HUES6 (cell line): ENCODE data around the gene BMP5.

ENCODE experiments used
- H3K27ac ChIP-seq: 2 replicates; pipeline ENCODE4 v1.7.0; 2013; ENCODE audit warnings: low read depth, mild to moderate bottlenecking, low read length, inconsistent platforms
- H3K27me3 ChIP-seq: 2 replicates; pipeline ENCODE4 v1.6.1; 2013; ENCODE audit warnings: low read length; ENCODE audit not compliant: control insufficient read depth, insufficient read depth
- H3K36me3 ChIP-seq: 2 replicates; pipeline ENCODE4 v1.6.1; 2013; ENCODE audit warnings: low read length; ENCODE audit not compliant: control insufficient read depth, insufficient read depth
- H3K4me1 ChIP-seq: 2 replicates; pipeline ENCODE4 v1.6.1; 2013; ENCODE audit warnings: low read length; ENCODE audit not compliant: control insufficient read depth, insufficient read depth
- H3K4me3 ChIP-seq: 2 replicates; pipeline ENCODE4 v1.5.1; 2013; ENCODE audit warnings: low read depth, low read length
- H3K9ac ChIP-seq: one replicate; pipeline ENCODE4 v1.6.1; 2013; ENCODE audit warnings: mild to moderate bottlenecking, low read length
- H3K9me3 ChIP-seq: 2 replicates; pipeline ENCODE4 v1.6.1; 2013; ENCODE audit warnings: low read depth, low read length; ENCODE audit not compliant: control insufficient read depth, insufficient read depth

BMP5 gene

GRCh38 chr6:55833284-55833683 lies 42.1 kb downstream of the BMP5 start:
- no peaks in the 10 kb centered on the region for H3K27me3 ChIP-seq
- no peak overlapping the region for H3K27ac ChIP-seq
- no peaks in the 10 kb centered on the region for H3K9me3 ChIP-seq
- no peak overlapping the region for H3K9ac ChIP-seq
- H3K4me1 ChIP-seq: no peaks in the 10 kb centered on the region
- H3K4me3 ChIP-seq: no peak overlapping the region
- no peaks in the 10 kb centered on the region for H3K36me3 ChIP-seq

- H3K27ac ChIP-seq: no peak overlapping the region
- no peak overlapping the region for H3K9ac ChIP-seq
- no peaks in the 10 kb centered on the region for H3K9me3 ChIP-seq
- H3K36me3 ChIP-seq: no peaks in the 10 kb centered on the region
- no peaks in the 10 kb centered on the region for H3K4me1 ChIP-seq
- H3K27me3 ChIP-seq: no peaks in the 10 kb centered on the region
- H3K4me3 ChIP-seq: no peak overlapping the region
Measured at GRCh38 chr6:55827818-55828522, 47.4 kb downstream of the BMP5 start.

- no peaks in the 10 kb centered on the region for H3K27me3 ChIP-seq
- H3K9ac ChIP-seq: no peak overlapping the region
- H3K36me3 ChIP-seq: no peaks in the 10 kb centered on the region
- H3K27ac ChIP-seq: no peak overlapping the region
- H3K9me3 ChIP-seq: no peaks in the 10 kb centered on the region
- no peak overlapping the region for H3K4me3 ChIP-seq
- no peaks in the 10 kb centered on the region for H3K4me1 ChIP-seq
Measured at GRCh38 chr6:55826941-55827340, 48.4 kb downstream of the BMP5 start.

- no peak overlapping the region for H3K9ac ChIP-seq
- no peak overlapping the region for H3K27ac ChIP-seq
- H3K4me1 ChIP-seq: no peaks in the 10 kb centered on the region
- no peaks in the 10 kb centered on the region for H3K27me3 ChIP-seq
- no peaks in the 10 kb centered on the region for H3K9me3 ChIP-seq
- H3K4me3 ChIP-seq: no peak overlapping the region
- no peaks in the 10 kb centered on the region for H3K36me3 ChIP-seq
Measured at GRCh38 chr6:55825402-55826051, 49.9 kb downstream of the BMP5 start.

DNA sequence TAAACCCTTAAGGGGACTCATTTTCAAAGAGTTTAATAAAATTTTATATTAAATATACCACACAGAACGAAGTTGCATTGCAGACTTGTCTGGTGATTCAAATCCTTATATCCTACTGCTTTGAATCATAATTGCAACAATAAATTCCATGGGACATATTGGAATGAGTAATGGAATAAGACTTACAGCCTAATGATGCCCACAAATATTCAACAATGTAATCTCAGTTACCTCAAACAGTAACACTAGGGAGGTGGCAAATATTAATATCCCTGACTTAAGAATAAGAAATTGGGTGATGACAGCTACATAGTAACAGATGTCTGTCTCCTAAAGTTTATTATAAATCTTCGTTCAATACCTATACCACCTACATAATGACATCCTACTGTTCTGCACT lies 52.6 kb downstream of the BMP5 start:
- no peak overlapping the region for H3K4me3 ChIP-seq
- H3K9me3 ChIP-seq: no peaks in the 10 kb centered on the region
- H3K27me3 ChIP-seq: no peaks in the 10 kb centered on the region
- no peaks in the 10 kb centered on the region for H3K36me3 ChIP-seq
- H3K9ac ChIP-seq: no peak overlapping the region
- no peak overlapping the region for H3K27ac ChIP-seq
- no peaks in the 10 kb centered on the region for H3K4me1 ChIP-seq

DNA sequence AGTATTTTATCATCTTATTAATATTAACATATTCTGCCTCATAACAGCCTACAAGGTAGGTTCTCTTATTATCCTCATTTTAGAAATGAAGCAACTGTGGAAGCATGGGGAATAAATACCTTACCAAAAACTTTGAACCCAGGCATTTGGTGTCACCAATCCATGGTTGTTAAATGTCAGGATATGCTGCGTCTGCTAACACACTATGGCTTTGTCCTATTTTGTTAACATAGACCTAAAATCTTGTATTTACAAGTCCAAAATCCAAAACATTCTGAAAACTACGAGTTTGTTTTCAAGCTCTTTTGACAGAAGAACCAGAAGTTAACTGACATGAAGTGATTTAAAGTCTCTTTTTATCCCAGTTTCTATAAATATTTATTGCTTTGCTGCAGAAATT lies 53.4 kb downstream of the BMP5 start:
- Histone ChIP-seq H3K9me3 (no peaks in the 10 kb centered on the region), H3K9ac (no peak overlapping the region), H3K4me3 (no peak overlapping the region), H3K27ac (no peak overlapping the region), H3K27me3 (no peaks in the 10 kb centered on the region), H3K4me1 (no peaks in the 10 kb centered on the region), H3K36me3 (no peaks in the 10 kb centered on the region)

GRCh38 chr6:55820696-55821095 lies 54.7 kb downstream of the BMP5 start:
- H3K27me3 ChIP-seq: no peaks in the 10 kb centered on the region
- no peaks in the 10 kb centered on the region for H3K36me3 ChIP-seq
- no peak overlapping the region for H3K9ac ChIP-seq
- H3K4me1 ChIP-seq: no peaks in the 10 kb centered on the region
- no peaks in the 10 kb centered on the region for H3K9me3 ChIP-seq
- H3K27ac ChIP-seq: no peak overlapping the region
- H3K4me3 ChIP-seq: no peak overlapping the region

DNA sequence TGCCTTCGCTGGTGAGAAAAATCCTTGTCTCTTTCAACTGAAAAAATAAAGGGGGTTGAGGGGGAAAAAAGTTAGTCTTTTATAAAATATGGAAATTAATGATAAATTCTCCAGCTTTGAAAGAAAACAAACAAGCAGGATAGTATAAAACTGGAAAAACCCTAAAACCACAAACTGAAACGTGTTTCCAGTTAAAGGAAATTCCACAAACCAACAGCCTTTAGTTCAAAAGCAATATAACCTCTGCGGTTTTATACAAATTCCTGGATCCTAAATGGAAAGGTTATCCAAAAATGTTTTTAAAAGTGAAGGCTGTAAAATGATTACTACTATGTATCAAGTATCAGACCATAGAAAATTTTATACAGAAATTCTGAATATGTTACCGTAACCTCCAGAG lies 55.6 kb downstream of the BMP5 start:
- Histone ChIP-seq H3K9me3 (no peaks in the 10 kb centered on the region), H3K36me3 (no peaks in the 10 kb centered on the region), H3K9ac (no peak overlapping the region), H3K4me3 (no peak overlapping the region), H3K27ac (no peak overlapping the region), H3K27me3 (no peaks in the 10 kb centered on the region), H3K4me1 (no peaks in the 10 kb centered on the region)

DNA sequence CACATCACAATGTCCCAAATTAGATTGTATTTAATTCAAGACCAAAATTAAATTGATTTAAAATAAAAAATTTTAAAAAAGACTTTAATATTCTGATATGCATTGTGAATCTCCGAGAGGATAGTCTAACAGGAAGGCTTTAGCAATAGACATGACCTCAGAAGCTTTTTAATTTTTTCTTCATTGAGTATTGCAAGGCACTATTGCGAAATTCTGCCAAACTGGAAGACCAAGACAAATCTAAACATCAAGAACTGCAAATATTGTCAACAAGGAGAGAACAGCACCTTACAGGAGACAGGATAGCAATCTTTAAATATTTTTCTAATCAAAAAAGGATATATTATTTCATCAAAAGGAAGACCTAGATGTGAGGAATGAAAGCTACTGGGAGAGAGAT lies 56.9 kb downstream of the BMP5 start:
- H3K4me1 ChIP-seq: no peaks in the 10 kb centered on the region
- H3K4me3 ChIP-seq: no peak overlapping the region
- no peaks in the 10 kb centered on the region for H3K9me3 ChIP-seq
- H3K9ac ChIP-seq: no peak overlapping the region
- no peaks in the 10 kb centered on the region for H3K27me3 ChIP-seq
- H3K27ac ChIP-seq: no peak overlapping the region
- H3K36me3 ChIP-seq: no peaks in the 10 kb centered on the region

- H3K4me3 ChIP-seq: no peak overlapping the region
- H3K27ac ChIP-seq: no peak overlapping the region
- no peaks in the 10 kb centered on the region for H3K4me1 ChIP-seq
- H3K9me3 ChIP-seq: no peaks in the 10 kb centered on the region
- no peaks in the 10 kb centered on the region for H3K27me3 ChIP-seq
- no peak overlapping the region for H3K9ac ChIP-seq
- H3K36me3 ChIP-seq: no peaks in the 10 kb centered on the region
Measured at GRCh38 chr6:55812509-55812908, 62.9 kb downstream of the BMP5 start.

GRCh38 chr6:55811074-55811473 lies 64.3 kb downstream of the BMP5 start:
- Histone ChIP-seq H3K36me3 (no peaks in the 10 kb centered on the region), H3K4me1 (no peaks in the 10 kb centered on the region), H3K9ac (no peak overlapping the region), H3K27me3 (no peaks in the 10 kb centered on the region), H3K4me3 (no peak overlapping the region), H3K9me3 (no peaks in the 10 kb centered on the region), H3K27ac (no peak overlapping the region)
